HS-5 (cell line): ENCODE data around the gene VPS36.
"Not testable (repeated sequence)": the region's sequence is repeated elsewhere in the genome, so short reads cannot be mapped to it uniquely, and the experiment has no call there.

Source experiments
- DNase-seq: peaks from one replicate; pipeline ENCODE4 v3.0.0-alpha.2; 2012; ENCODE audit warnings: low read depth

Gene VPS36

DNA sequence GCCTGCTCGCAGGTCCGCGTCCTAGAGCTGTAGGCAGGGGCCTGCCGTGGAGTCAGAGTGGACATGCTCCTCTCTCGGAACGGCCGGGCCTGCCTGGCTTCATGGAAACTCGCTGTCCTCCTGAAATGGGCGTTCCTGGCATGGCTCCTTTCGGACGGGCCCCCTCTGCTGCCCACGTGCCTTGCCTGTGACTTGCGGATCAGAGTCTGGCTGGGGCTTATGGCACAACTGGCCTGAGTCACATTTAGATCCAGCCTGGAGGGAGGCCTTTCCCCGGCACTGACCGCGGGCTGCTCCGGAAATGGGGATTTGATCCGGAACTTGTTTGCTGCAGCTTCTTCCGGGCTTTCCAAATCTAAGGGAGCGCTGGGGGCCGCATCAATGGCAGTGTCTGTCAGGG, 72.5 kb downstream of the VPS36 start:
- DNase-seq = no peak

DNA sequence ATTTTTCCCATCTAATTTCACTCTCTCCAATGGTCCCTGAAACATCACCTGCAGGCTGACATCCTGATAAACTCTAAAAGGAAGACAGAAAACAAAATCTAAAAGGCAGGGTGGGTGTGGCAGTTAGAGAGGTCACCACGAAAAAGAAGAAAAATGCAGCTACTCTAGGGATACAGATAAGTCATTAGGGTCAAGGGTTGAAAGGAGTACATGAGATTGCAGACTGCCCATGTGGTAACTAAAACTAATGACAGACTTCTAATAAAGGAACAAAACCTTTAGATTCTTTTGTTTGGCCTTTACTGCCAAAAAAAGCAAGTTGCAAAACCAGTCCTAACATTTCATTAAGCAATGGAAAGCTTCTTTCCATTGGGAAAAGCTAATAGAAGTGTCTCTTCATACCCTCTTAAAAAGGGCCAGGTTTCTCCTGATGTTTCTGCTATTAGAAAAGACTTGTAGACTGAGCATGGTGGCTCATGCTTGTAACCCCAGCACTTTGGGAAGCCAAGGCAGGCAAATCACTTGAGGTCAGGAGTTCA, 75.5 kb downstream of the VPS36 start:
- no peak for DNase-seq

DNA sequence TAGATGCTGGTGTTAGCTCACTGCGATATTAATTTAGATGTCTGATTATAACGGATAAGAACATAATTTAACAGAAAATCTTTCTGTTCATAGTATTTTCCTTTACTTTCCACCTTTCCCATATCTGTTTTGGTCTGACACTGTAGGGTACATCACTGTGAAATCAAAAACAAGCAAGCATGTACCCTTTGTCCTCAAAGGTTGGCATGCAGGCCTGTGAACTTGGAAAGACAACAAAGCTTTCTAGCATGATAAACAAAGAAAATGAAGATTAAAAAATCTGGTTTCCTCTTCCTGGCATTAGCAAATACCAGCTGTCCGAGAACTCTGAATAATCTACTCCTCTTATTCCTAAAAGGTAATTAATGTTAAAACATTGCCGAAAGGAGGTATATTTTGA, 76.0 kb downstream of the VPS36 start:
- DNase-seq = no peak

- not testable (repeated sequence) for DNase-seq
These were observed 77.2 kb downstream of the VPS36 start for GRCh38 chr13:52373277-52373676.

GRCh38 chr13:52371736-52372247, 78.6 kb downstream of the VPS36 start:
- DNase-seq = no peak

GRCh38 chr13:52366291-52366690, 84.1 kb downstream of the VPS36 start:
- DNase-seq = no peak
